ENCODE results near the gene ABCC1.

DNA sequence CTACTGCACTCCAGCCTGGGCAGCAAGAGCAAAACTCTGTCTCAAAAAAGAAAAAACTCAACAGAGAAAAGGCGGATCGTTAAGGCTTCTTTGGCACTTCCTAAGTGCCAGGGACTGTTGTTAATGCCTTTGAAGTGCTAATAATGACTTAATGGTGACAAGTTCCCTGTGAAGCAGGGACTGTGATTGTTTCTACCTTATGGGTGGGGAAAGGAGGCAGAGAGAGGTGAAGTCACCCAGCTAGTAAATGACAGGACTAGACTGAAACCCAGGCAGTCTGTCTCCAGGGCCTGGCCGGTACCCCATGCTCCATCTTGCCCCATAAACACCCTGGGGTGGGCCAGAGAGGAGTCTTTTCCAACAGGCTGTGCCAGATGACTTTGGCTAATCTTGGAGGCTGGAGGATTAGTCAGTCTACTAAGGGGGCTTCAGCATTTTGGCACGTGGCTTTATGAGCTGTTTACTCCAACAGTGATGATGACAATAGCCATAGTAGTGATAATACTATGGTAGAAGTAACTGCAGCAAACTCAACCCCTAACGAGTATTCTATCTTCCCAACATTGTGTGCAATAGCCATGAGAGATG, 26.9 kb downstream of the ABCC1 start:
- TF ChIP-seq CTCF (IDR thresholded peaks at IDR 0.05; ENCODE audit: poor library complexity, severe bottlenecking), result no peak
- no peak for TF ChIP-seq EZH2 (IDR thresholded peaks at IDR 0.05; ENCODE audit: borderline replicate concordance, insufficient read depth, low read length, poor library complexity, severe bottlenecking)
- no peak for TF ChIP-seq POLR2AphosphoS5 (IDR thresholded peaks at IDR 0.05)
- no peak for TF ChIP-seq TAF1 (IDR thresholded peaks at IDR 0.05; ENCODE audit: low read depth)
